K562 (cell line): ENCODE data around the gene C12orf60. TPM values are rescaled to one million over a fixed set of nuclear protein-coding genes. Genes with fewer than 3 reads are reported as not detected.

Experiments
- ATAC-seq: fragments of 200-7000 bp; cut with Tn5 transposase; 3 replicates; pipeline ENCODE4 v1.9.1; 2020; ENCODE audit warnings: moderate library complexity
- BruUV-seq: library from RNA; stranded (reverse); fragments of 400-500 nt; replicated peaks from 2 replicates; lab custom pipeline; 2021; lab: Mats Ljungman, UMichigan
- CTCF ChIA-PET: fragments of 300-600 bp; formaldehyde crosslinking; extraction: SDS; loops from one replicate; lab custom pipeline; 2021; ENCODE audit warnings: low intra/inter-chr PET ratio; lab: Yijun Ruan, JAX
- POLR2A ChIA-PET: fragments of 300-600, 350-650 bp; sonication (Branson Sonifier 250); formaldehyde crosslinking; extraction: SDS; loops from one replicate; lab custom pipeline; 2021; ENCODE audit warnings: antibody characterized with exemption, inconsistent platforms; lab: Yijun Ruan, JAX
- DNase-seq, 4 experiments: peaks; one replicate each; pipeline versions ENCODE4 v3.0.0 to v3.0.0-alpha.2; 2011 to 2018; ENCODE audit warnings: low spot score in 3 of 4, mixed read lengths in 3 of 4; ENCODE audit errors: extremely low read depth in 1 of 4
- FAIRE-seq: peaks from 2 replicates; lab custom pipeline; 2011; peaks lifted over from hg19 to GRCh38; lab: Jason Lieb, UNC
- H2AFZ ChIP-seq: 2 replicates; pipeline ENCODE4 v1.6.0; 2011; ENCODE audit warnings: low read depth, low read length, control low read depth, inconsistent platforms
- H3K27ac ChIP-seq: fragments of 200-600 bp; 3 replicates; pipeline ENCODE4 v1.8.0; 2011; ENCODE audit warnings: low read depth, mild to moderate bottlenecking, control low read depth, inconsistent platforms, low read length, moderate library complexity, mixed read lengths; ENCODE audit errors: extremely low read depth
- H3K27me3 ChIP-seq, 2 experiments: fragments of 300-600 bp in 1 of 2; 2 replicates in 1 of 2; 3 replicates in 1 of 2; pipeline versions ENCODE4 v1.6.0 to v1.8.0; 2011; ENCODE audit warnings: inconsistent platforms in 2 of 2, low read length in 2 of 2, mild to moderate bottlenecking in 1 of 2, mixed read lengths in 1 of 2, moderate library complexity in 1 of 2; ENCODE audit not compliant: control insufficient read depth in 2 of 2, insufficient read depth in 2 of 2
- H3K36me3 ChIP-seq: fragments of 300-600 bp; 3 replicates; pipeline ENCODE4 v1.8.0; 2011; ENCODE audit warnings: mild to moderate bottlenecking, low read length, inconsistent platforms; ENCODE audit not compliant: control insufficient read depth, insufficient read depth
- H3K4me1 ChIP-seq, 2 experiments: fragments of 200-600 bp in 1 of 2; replicated peaks in 1 of 2; 2 replicates in 1 of 2; 3 replicates in 1 of 2; pipeline versions ENCODE4 v1.5.1 to v1.8.0; 2011; ENCODE audit warnings: inconsistent platforms in 2 of 2, low read length in 2 of 2, mild to moderate bottlenecking in 1 of 2, mixed read lengths in 1 of 2, moderate library complexity in 1 of 2; ENCODE audit not compliant: control insufficient read depth in 2 of 2, insufficient read depth in 2 of 2
- H3K4me2 ChIP-seq: 2 replicates; pipeline ENCODE4 v1.6.1; 2011; ENCODE audit warnings: low read length, control low read depth, inconsistent platforms, mixed read lengths; ENCODE audit not compliant: insufficient read depth
- H3K4me3 ChIP-seq: fragments of 200-600 bp; sonication (generic), shearing (Covaris generic); 2 replicates; pipeline ENCODE4 v1.5.1; 2016; ENCODE audit warnings: control low read depth, inconsistent platforms
- H3K79me2 ChIP-seq: fragments of 200-600 bp; 3 replicates; pipeline ENCODE4 v1.8.0; 2011; ENCODE audit warnings: low read length, inconsistent platforms; ENCODE audit not compliant: control insufficient read depth, insufficient read depth
- H3K9ac ChIP-seq, 2 experiments: 2 replicates each; pipeline versions ENCODE4 v1.6.0 to v1.6.1; 2011; ENCODE audit warnings: low read depth in 2 of 2, low read length in 2 of 2, control low read depth in 1 of 2, inconsistent platforms in 1 of 2, mild to moderate bottlenecking in 1 of 2, mixed read lengths in 1 of 2; ENCODE audit not compliant: insufficient read depth in 1 of 2
- H3K9me1 ChIP-seq: one replicate; pipeline ENCODE4 v1.6.0; 2011; ENCODE audit warnings: inconsistent platforms, mild to moderate bottlenecking, low read length, moderate library complexity; ENCODE audit not compliant: control insufficient read depth, insufficient read depth
- H3K9me3 ChIP-seq: replicated peaks from 2 replicates; pipeline ENCODE4 v1.5.1; 2011; ENCODE audit warnings: low read depth, low read length, inconsistent platforms; ENCODE audit not compliant: control insufficient read depth, insufficient read depth
- H4K20me1 ChIP-seq: replicated peaks from 2 replicates; pipeline ENCODE4 v1.6.1; 2011; ENCODE audit warnings: low read length, inconsistent platforms, mixed read lengths; ENCODE audit not compliant: control insufficient read depth, insufficient read depth
- ARID2 ChIP-seq: fragments of 450-650 bp; IDR thresholded peaks from 2 replicates; pipeline ENCODE4 v1.6.1; 2017; ENCODE audit warnings: antibody characterized with exemption, mild to moderate bottlenecking
- BRF1 ChIP-seq: IDR thresholded peaks from 3 replicates; pipeline ENCODE4 v1.6.1; 2011; ENCODE audit warnings: borderline replicate concordance, mild to moderate bottlenecking; ENCODE audit not compliant: insufficient read length; ENCODE audit errors: extremely low read depth
- CREM ChIP-seq: IDR thresholded peaks from 2 replicates; pipeline ENCODE4 v1.6.1; 2014; ENCODE audit warnings: antibody characterized with exemption, low read depth
- FOSL1 ChIP-seq: fragments of 200-800 bp; sonication (Bioruptor generic); conservative IDR thresholded peaks from 2 replicates; pipeline ENCODE4 v1.6.1; 2016; ENCODE audit warnings: missing genetic modification characterization, missing compliant biosample characterization
- NFATC3 ChIP-seq: fragments of 450-650 bp; IDR thresholded peaks from 2 replicates; pipeline ENCODE4 v1.6.1; 2017; ENCODE audit warnings: mild to moderate bottlenecking
- POLR2H ChIP-seq: IDR thresholded peaks from 2 replicates; pipeline ENCODE4 v1.6.1; 2016; ENCODE audit warnings: missing genetic modification characterization, low read depth, mild to moderate bottlenecking, control low read depth, missing compliant biosample characterization, moderate library complexity
- RB1 ChIP-seq: fragments of 450-650 bp; IDR thresholded peaks from 2 replicates; pipeline ENCODE4 v1.6.1; 2017; ENCODE audit warnings: low read depth, mild to moderate bottlenecking
- SNRNP70 ChIP-seq: fragments of 200-400 bp; formaldehyde crosslinking; optimal IDR thresholded peaks from 2 replicates; pipeline ENCODE3; 2017; ENCODE audit warnings: low read depth, low read length
- U2AF2 ChIP-seq: fragments of 200-400 bp; formaldehyde crosslinking; optimal IDR thresholded peaks from 2 replicates; pipeline ENCODE3; 2017; ENCODE audit warnings: low read depth, mild to moderate bottlenecking, low read length
- XRCC4 ChIP-seq: IDR thresholded peaks from one replicate; pipeline ENCODE4 v1.6.1; 2011; ENCODE audit not compliant: insufficient read depth, insufficient read length; ENCODE audit errors: extremely low read depth
- ZFP36 ChIP-seq: fragments of 150-350 bp; IDR thresholded peaks from 2 replicates; pipeline ENCODE4 v1.6.1; 2018; ENCODE audit warnings: low read length, low read depth; ENCODE audit not compliant: partially characterized antibody
- ZNF175 ChIP-seq: fragments of 200-800 bp; sonication (Bioruptor generic); IDR thresholded peaks from 2 replicates; pipeline ENCODE4 v1.6.1; 2016; ENCODE audit warnings: low read depth, mild to moderate bottlenecking, missing genetic modification characterization, missing compliant biosample characterization
- ZNF57 ChIP-seq: fragments of 450-650 bp; formaldehyde crosslinking; IDR thresholded peaks from 2 replicates; pipeline ENCODE4 v1.4.0; 2020; ENCODE audit warnings: mild to moderate bottlenecking, moderate library complexity
- WGBS: fragments of 100-300 bp; shearing (Covaris generic); methylation state at CpG from one replicate; pipeline ENCODE4 v1.1.6; 2016; ENCODE audit warnings: low coverage, mixed read lengths; ENCODE audit not compliant: insufficient coverage; ENCODE audit errors: missing lambda C conversion rate; 5-methylcytosine and 5-hydroxymethylcytosine counted together
- in situ Hi-C: fragments of 300-500 bp; cut with MboI; formaldehyde crosslinking; loops from 4 replicates; pipeline ENCODE4 v1.15.0; 2018; ENCODE audit warnings: inconsistent platforms, mixed read lengths
- intact Hi-C: fragments of 100-400 bp; cut with micrococcal nuclease; formaldehyde crosslinking; loops from 2 replicates; pipeline ENCODE4 v1.14.2; 2022
- polyA plus RNA-seq, 8 experiments: library from polyadenylated mRNA; depleted of rRNA in 4 of 8; stranded (reverse) in 5 of 8; unstranded in 3 of 8; fragments of >200 nt; fragmentation: Nextera tagmentation in 2 of 8; fragmentation: Illumina TruSeq in 1 of 8; extraction: Ambion mirVana in 2 of 8; extraction: Trizol in 1 of 8; gene quantifications; 2 replicates each; pipeline versions ENCODE4 v1.2.1 to v1.2.3, GENCODE V29; 2011 to 2014; ENCODE audit warnings: inconsistent platforms in 1 of 8, missing spikeins in 1 of 8
- total RNA-seq, 7 experiments: library from RNA; depleted of rRNA in 6 of 7; stranded (reverse); fragments of >200 nt in 6 of 7; fragmentation: Illumina TruSeq in 2 of 7; extraction: Trizol in 2 of 7; gene quantifications; 2 replicates each; pipeline versions ENCODE4 v1.2.1 to v1.2.3, GENCODE V29; 2011 to 2021; ENCODE audit warnings: low replicate concordance in 1 of 7
- TF ChIP-seq, protein P1 (sequence below): fragments of 250-450 bp; sonication (Bioruptor Pico); IDR thresholded peaks from 2 replicates; pipeline ENCODE4 v1.4.0; 2020
- TF ChIP-seq, protein P2 (sequence below): fragments of 250-450 bp; sonication (Bioruptor Pico); IDR thresholded peaks from 2 replicates; pipeline ENCODE4 v1.5.0; 2020; ENCODE audit warnings: mild to moderate bottlenecking
- TF ChIP-seq, protein P3 (sequence below): fragments of 450-650 bp; formaldehyde crosslinking; IDR thresholded peaks from 2 replicates; pipeline ENCODE4 v1.4.0; 2020; ENCODE audit warnings: mild to moderate bottlenecking, moderate library complexity
- TF ChIP-seq, protein P4 (sequence below), 2 experiments: IDR thresholded peaks in 1 of 2; conservative IDR thresholded peaks in 1 of 2; 2 replicates each; pipeline ENCODE4 v1.6.1; 2016; ENCODE audit warnings: low read depth in 2 of 2, mild to moderate bottlenecking in 1 of 2, missing compliant biosample characterization in 1 of 2, missing genetic modification characterization in 1 of 2, moderate library complexity in 1 of 2

C12orf60 gene
- total and polyA plus RNA-seq, 9 of the 15 experiments (the other 6 are each of a cell fraction or from before 2014, with no cell fraction given): 0.41 to 4.4 (median 2.5) TPM

DNA sequence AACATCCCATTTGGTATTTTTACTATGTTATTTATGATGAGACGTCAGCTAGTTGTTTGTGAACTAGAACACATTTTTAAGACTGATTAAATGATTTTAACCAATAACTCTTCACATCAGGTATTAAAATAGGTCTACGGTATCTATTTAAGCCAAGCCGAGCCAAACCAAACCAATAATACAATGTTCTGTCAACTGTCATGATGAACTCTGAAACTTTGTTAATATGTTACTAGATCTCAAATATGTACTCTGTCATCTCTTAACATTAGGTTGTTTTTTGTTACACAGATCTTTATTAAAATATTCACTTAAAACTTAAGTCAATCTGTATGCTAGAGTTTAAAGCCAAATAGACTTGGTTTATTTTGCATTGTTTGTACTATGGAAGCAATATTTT is 38.8 kb downstream of the C12orf60 start:
- H2AFZ ChIP-seq: no peak overlapping the region
- H3K36me3 ChIP-seq: no peaks in the 10 kb centered on the region
- no peaks in the 10 kb centered on the region for H3K27me3 ChIP-seq
- WGBS: 85% methylated on average over 3 of the region's 3 CpGs
- FAIRE-seq (no peak), ATAC-seq (no peak), DNase-seq (no peak)
- no peak overlapping the region for H3K9ac ChIP-seq
- intact Hi-C loops (loop anchor here (5.0 to 10.0 kb wide), 2 partner anchors 40 to 82 kb away; partner anchors contain the start of genes C12orf60 and WBP11), in situ Hi-C loops (loop anchor here (10.0 kb wide), 1 partner anchor 152 kb away; no protein-coding TSS in a partner anchor)
- H3K4me3 ChIP-seq: no peak overlapping the region
- H4K20me1 ChIP-seq: no peaks in the 10 kb centered on the region
- H3K9me1 ChIP-seq: no peaks in the 10 kb centered on the region
- no peaks in the 10 kb centered on the region for H3K79me2 ChIP-seq
- H3K4me2 ChIP-seq: no peak overlapping the region
- H3K9me3 ChIP-seq: no peaks in the 10 kb centered on the region
- POLR2A ChIA-PET: no interaction called here
- no peak overlapping the region for H3K27ac ChIP-seq
- peaks cover 0 to 10% of the 10 kb centered on the region in 2 experiments; a peak in 2 of 5 replicates for H3K4me1 ChIP-seq
- CTCF ChIA-PET: no interaction called here
- BruUV-seq: no TSS peak
- TF ChIP-seq, protein P1, sequence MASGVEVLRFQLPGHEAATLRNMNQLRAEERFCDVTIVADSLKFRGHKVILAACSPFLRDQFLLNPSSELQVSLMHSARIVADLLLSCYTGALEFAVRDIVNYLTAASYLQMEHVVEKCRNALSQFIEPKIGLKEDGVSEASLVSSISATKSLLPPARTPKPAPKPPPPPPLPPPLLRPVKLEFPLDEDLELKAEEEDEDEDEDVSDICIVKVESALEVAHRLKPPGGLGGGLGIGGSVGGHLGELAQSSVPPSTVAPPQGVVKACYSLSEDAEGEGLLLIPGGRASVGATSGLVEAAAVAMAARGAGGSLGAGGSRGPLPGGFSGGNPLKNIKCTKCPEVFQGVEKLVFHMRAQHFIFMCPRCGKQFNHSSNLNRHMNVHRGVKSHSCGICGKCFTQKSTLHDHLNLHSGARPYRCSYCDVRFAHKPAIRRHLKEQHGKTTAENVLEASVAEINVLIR (CRISPR knock-in tag): no peak
- no peak for TF ChIP-seq ZFP36
- TF ChIP-seq NFATC3: no peak
- TF ChIP-seq, protein P2, sequence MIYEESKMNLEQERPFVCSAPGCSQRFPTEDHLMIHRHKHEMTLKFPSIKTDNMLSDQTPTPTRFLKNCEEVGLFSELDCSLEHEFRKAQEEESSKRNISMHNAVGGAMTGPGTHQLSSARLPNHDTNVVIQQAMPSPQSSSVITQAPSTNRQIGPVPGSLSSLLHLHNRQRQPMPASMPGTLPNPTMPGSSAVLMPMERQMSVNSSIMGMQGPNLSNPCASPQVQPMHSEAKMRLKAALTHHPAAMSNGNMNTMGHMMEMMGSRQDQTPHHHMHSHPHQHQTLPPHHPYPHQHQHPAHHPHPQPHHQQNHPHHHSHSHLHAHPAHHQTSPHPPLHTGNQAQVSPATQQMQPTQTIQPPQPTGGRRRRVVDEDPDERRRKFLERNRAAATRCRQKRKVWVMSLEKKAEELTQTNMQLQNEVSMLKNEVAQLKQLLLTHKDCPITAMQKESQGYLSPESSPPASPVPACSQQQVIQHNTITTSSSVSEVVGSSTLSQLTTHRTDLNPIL: no peak
- no peak for TF ChIP-seq ZNF57 (CRISPR knock-in tag)
- TF ChIP-seq SNRNP70: no peak
- TF ChIP-seq, protein P3, sequence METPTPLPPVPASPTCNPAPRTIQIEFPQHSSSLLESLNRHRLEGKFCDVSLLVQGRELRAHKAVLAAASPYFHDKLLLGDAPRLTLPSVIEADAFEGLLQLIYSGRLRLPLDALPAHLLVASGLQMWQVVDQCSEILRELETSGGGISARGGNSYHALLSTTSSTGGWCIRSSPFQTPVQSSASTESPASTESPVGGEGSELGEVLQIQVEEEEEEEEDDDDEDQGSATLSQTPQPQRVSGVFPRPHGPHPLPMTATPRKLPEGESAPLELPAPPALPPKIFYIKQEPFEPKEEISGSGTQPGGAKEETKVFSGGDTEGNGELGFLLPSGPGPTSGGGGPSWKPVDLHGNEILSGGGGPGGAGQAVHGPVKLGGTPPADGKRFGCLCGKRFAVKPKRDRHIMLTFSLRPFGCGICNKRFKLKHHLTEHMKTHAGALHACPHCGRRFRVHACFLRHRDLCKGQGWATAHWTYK: no peak
- TF ChIP-seq ARID2: no peak
- no peak for TF ChIP-seq RB1
- no peak for TF ChIP-seq U2AF2
- TF ChIP-seq BRF1: no peak
- TF ChIP-seq ZNF175: no peak
- no peak for TF ChIP-seq FOSL1 (tag)
- TF ChIP-seq POLR2H (tag): no peak
- no peak for TF ChIP-seq XRCC4
- no peak for TF ChIP-seq CREM
- TF ChIP-seq, protein P4, sequence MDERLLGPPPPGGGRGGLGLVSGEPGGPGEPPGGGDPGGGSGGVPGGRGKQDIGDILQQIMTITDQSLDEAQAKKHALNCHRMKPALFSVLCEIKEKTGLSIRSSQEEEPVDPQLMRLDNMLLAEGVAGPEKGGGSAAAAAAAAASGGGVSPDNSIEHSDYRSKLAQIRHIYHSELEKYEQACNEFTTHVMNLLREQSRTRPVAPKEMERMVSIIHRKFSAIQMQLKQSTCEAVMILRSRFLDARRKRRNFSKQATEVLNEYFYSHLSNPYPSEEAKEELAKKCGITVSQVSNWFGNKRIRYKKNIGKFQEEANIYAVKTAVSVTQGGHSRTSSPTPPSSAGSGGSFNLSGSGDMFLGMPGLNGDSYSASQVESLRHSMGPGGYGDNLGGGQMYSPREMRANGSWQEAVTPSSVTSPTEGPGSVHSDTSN (CRISPR knock-in tag; IDR thresholded peaks at IDR 0.05; ENCODE audit: low read depth): no peak
- TF ChIP-seq, protein P4 (tag; conservative IDR thresholded peaks at IDR 0.05; ENCODE audit: low read depth): no peak
